DOHH2 (cell line): ENCODE data around the gene TBX4.

Source experiments
- CTCF ChIP-seq: fragments of 200-600 bp; sonication (generic); IDR thresholded peaks from one replicate; pipeline ENCODE4 v1.5.1; 2014; ENCODE audit warnings: antibody characterized with exemption, mild to moderate bottlenecking, low read depth, low read length; ENCODE audit not compliant: poor library complexity, severe bottlenecking
- EZH2phosphoT487 ChIP-seq: fragments of 200-600 bp; sonication (generic); IDR thresholded peaks from 2 replicates; pipeline ENCODE4 v1.6.1; 2017; ENCODE audit warnings: borderline replicate concordance, mild to moderate bottlenecking, antibody characterized with exemption, low read length, moderate library complexity, mixed read lengths

- TF ChIP-seq CTCF (no peak), EZH2phosphoT487 (no peak)
These were observed 5.8 kb downstream of the TBX4 start for GRCh38 chr17:61458000-61458399.
